Measurements from ENCODE around the gene IL13RA1.
"Not testable (repeated sequence)": the region's sequence is repeated elsewhere in the genome, so short reads cannot be mapped to it uniquely, and the experiment has no call there.

IL13RA1 gene

GRCh38 chrX:118780509-118780908, 53.1 kb downstream of the IL13RA1 start:
- DNase-seq (ENCODE audit: low read depth) = no peak

DNA sequence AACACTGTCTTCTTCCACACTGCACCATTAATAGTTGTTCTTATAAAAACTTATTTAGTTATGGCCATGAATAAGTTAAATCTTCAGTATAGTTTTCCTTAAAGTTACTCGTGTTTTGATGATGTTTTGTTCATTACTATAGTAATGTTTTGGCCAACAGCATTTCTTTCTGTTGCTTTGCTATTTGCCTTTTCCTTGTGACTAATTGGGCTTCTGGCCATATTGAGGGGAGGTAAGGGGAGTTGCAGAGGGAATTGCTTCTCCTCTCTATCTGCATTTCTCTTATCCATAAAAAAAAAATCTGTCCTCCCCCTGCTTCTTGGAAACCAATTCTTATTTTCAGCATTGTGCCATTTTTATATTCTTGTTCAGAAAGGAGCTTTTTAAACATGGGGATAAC, 53.5 kb downstream of the IL13RA1 start:
- DNase-seq (ENCODE audit: low read depth) = no peak

DNA sequence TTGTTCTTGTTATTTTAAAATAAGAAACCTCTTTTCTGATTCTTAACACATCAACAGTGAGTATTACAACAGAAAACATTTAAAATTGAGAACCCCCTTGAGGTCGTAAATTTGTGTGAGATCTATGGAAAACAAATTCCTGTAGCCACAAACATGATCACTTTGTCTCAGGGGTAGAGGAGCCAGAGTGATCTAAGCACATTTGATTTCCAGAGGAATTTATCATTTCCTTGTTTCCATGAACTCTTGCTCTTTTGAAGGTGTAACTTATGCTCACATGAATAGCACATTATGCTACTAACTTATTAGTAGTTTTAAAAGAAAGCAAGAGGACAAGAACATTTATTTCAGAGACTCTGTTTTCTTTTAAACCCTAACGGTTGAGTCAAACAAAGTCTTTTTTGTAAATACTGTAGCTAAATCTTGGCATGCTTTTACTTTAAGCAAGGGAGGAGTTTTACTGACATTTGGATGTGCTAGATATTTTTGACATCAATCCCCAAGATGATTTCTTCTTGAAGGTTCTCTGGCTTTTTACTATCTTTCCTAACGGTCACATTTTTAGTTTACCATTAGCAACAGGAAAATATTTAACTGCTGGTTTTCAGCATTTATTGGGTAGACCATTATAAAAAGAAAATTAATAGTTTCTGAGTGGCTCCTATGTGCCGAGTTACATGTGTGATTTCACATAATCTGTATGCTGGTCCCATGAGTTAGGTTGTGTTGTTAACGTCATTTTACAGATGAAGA, 68.3 kb downstream of the IL13RA1 start:
- DNase-seq (ENCODE audit: low read depth) = no peak

DNA sequence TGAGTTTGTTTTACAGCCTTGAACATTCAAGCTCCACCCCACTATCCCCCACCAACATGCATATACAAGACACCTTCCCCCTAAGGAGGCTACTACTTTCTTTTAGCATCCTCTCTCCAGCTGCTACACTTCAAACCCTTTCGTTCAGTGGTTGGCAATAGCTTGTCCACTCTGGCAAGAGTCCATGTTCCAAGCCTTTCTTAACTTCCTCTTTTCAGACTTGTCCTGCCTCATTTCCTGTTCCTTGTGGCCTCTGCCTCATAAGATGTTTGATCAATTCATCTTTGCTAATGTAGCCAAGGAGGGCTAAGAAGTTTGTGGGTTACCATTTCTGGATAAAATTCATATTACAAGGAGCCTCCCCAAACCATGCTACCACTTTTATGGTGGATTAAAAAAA, 75.5 kb downstream of the IL13RA1 start:
- no peak for DNase-seq (ENCODE audit: low read depth)

- DNase-seq (ENCODE audit: low read depth) = no peak
These were observed 80.0 kb downstream of the IL13RA1 start for GRCh38 chrX:118807151-118808017.

GRCh38 chrX:118817257-118817656, 89.9 kb downstream of the IL13RA1 start:
- not testable (repeated sequence) for DNase-seq (ENCODE audit: low read depth)

GRCh38 chrX:118823263-118824172, 96.1 kb downstream of the IL13RA1 start, which contains the start of gene ZCCHC12:
TSS of gene ZCCHC12 (plus strand) at chrX:118823824. CDS start at chrX:118825245, 1,421 bp downstream.
- DNase-seq (ENCODE audit: low read depth) = no peak

DNA sequence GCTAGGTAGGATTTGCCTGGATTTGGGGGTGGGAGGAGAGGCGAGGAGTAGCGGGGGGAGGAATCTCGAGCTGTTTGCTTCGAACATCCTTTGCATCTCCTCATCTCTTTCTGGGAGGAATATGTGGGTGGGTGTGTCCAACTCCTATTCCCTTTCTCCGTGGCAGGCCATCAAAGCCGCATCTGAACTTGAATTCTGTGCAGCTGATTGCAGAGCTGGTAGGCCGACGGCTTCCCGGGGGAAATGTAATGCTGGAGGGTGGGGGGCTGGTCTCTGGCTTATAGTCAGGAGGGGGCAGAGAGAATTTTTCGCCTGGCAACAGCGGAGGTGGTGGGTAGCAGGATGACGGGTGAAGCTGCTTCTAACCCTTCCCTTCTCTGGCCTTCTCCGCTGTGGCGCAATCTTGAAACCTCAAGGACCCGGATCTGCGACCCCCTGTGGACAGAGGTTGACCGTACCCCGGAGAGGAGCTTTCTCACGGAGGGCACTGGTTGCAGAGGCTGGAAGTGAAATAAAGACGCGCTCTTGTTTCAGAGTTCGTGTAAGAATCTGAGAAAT, 96.8 kb downstream of the IL13RA1 start:
- no peak for DNase-seq (ENCODE audit: low read depth)

- no peak for DNase-seq (ENCODE audit: low read depth)
These were observed 97.8 kb downstream of the IL13RA1 start for GRCh38 chrX:118825227-118825626.

DNA sequence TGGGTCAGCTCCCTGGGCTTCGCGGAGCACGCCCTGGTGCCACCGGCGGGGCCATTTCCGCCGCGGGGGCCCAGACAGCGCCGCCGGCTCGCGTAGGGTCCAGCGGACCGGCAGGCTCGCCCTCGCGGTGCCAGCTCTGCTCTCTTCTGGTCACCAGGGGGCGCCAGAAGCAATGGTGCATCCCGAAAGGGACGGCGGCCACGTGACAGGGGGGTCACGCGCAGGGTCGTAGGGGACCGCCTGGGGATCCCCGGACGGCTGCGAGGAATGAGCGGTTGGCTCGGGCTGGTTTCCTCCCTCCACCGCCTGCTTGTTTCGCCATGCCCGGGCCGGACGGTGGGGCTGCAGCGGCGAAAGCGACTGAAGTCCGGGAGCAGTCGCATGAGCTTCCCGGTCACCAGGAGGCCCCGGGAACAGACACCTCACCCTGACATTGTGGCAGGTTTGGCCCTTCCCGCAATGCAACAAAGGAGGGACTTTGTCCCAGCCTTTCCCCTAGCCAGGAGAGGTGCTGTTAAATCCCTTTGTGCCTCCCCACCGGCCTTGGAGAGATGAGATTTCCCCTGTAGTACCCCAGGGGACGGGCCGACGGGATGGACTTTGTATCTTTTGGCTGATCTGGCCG, 112.0 kb downstream of the IL13RA1 start:
- DNase-seq (ENCODE audit: low read depth) = peak; percentile 14

All from stimulated activated CD8-positive, alpha-beta memory T cell treated with anti-CD3 and anti-CD28 coated beads, Interleukin-15, amount 100 ng/mL, for 1 hour (primary cell).